Neural progenitor cell (in vitro differentiated cells): ENCODE results near the gene DNAJC9.

Experiments
- EZH2 ChIP-seq: fragments of 200-600 bp; sonication (generic); IDR thresholded peaks from 2 replicates; pipeline ENCODE4 v1.6.1; 2017; ENCODE audit warnings: antibody characterized with exemption, mild to moderate bottlenecking, moderate library complexity
- EZH2phosphoT487 ChIP-seq: fragments of 200-600 bp; sonication (generic); IDR thresholded peaks from 2 replicates; pipeline ENCODE4 v1.6.1; 2017; ENCODE audit warnings: antibody characterized with exemption
- TF ChIP-seq, protein P1 (sequence below): fragments of 200-600 bp; sonication (generic); IDR thresholded peaks from 2 replicates; pipeline ENCODE4 v1.5.1; 2017; ENCODE audit warnings: antibody characterized with exemption, mild to moderate bottlenecking

DNA sequence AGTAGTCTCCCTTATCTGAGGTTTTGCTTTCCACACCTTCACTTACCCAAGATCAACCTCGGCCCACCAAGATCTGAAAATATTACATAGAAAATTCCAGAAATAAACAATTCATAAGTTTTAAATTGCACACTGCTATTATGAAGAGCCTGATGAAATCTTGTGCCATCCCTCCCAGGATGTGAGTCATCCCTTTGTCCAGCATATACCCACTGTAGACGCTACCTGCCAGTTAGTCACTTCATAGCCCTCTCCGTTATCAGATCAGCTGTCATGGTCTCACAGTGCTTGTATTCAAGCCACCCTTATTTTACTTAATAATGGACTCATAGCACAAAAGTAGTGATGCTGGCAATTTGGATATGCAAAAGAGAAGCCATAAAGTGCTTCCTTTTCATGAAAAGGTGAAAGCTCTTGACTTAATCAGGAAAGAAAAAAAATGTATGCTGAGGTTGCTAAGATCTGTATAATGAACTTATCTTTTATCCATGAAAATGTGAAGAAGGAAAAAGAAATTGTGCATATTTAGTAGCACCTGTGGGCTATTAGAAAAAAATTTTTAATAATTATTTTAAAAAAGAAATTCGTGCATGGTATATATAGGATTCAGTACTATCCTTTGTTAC lies 15.2 kb upstream of the DNAJC9 start:
- TF ChIP-seq EZH2 (no peak), EZH2phosphoT487 (no peak)
- TF ChIP-seq, protein P1, sequence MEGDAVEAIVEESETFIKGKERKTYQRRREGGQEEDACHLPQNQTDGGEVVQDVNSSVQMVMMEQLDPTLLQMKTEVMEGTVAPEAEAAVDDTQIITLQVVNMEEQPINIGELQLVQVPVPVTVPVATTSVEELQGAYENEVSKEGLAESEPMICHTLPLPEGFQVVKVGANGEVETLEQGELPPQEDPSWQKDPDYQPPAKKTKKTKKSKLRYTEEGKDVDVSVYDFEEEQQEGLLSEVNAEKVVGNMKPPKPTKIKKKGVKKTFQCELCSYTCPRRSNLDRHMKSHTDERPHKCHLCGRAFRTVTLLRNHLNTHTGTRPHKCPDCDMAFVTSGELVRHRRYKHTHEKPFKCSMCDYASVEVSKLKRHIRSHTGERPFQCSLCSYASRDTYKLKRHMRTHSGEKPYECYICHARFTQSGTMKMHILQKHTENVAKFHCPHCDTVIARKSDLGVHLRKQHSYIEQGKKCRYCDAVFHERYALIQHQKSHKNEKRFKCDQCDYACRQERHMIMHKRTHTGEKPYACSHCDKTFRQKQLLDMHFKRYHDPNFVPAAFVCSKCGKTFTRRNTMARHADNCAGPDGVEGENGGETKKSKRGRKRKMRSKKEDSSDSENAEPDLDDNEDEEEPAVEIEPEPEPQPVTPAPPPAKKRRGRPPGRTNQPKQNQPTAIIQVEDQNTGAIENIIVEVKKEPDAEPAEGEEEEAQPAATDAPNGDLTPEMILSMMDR, result no peak
